CD4-positive, alpha-beta T cell treated with Interleukin-1 beta for 1 hour (primary cell): ENCODE measurements around the gene DLGAP4.
"Not testable (repeated sequence)": the region's sequence is repeated elsewhere in the genome, so short reads cannot be mapped to it uniquely, and the experiment has no call there.

ENCODE experiments used
- DNase-seq, 2 donors: peaks; one replicate each; pipeline ENCODE4 v3.0.0-alpha.2; 2020 to 2022

The DLGAP4 gene

GRCh38 chr20:36460648-36461599, 154.8 kb downstream of the DLGAP4 start:
- peak; percentile 92 to 94 for DNase-seq

GRCh38 chr20:36461600-36462439, 155.7 kb downstream of the DLGAP4 start:
- DNase-seq, result peak; percentile 32 to 44

- peak; percentile 17 to 26 for DNase-seq
Observed at GRCh38 chr20:36462440-36463211, 156.5 kb downstream of the DLGAP4 start.

GRCh38 chr20:36463212-36464061, 157.3 kb downstream of the DLGAP4 start:
- DNase-seq, result no peak

DNA sequence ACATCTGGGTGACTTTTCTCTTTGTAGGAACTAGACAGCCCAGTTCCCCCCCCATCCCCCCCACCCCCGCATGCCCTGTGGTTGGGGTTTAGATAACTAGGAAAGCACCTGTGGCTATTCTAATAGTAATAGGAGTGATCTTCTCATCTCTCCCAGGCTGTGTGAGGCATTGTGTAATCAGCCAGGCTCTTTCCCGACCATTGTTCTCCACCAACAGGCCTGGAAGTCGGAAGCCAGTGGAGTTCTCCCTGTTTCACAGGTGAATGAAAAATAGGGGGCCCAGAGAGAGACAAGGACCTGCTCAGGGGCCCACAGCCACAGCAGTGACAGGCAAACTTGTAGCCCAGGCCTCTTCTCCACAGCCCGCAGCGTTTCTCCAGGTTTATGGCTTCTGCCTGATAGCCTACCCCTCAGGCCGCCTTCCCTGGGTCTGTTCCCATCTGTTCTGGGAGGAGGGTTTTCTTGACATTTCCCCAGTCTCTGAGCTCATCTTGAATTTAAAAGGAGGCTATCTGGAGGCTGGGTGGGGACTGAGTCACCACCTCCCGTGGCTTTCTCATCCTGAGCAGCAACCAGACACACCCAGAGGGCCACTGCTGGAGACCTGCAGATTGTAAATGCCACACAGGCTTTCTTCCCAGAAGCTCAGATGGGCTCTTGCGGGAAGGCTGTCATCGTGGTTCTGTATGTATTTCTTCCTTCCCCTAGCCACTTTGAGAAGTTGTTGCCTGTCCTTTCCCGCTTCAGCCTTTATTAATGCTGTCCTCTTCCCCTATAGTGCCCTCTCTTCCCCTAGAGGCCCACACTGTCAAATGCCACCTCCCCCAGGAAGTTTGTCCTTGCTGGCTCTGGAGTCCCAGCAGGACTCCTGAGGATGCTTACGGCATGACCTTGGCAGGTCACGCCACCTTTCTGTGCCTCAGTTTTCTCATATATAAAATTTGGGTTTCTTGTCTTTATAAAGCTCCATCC, 159.3 kb downstream of the DLGAP4 start:
- DNase-seq, result peak in 1 of 2 donors; percentile 24

DNA sequence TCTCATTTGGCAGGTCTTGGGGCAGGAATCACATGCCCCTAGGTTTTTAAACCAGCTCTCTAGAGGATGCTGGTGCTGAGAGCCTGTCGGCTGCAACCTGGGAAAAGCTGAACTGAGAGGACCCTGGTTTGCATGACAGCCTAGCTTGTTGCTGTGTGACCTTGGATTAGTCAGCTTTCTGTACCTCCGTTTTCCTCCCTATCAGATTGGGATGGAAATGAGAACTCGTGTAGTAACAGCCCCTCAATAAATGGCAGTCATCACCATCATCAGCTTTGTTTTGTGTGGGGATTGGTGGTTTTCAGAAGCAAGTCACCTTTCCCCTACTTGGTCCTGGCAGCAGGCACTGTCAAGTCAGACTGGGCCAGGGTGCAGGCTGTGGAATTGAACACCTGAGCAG, 159.9 kb downstream of the DLGAP4 start:
- DNase-seq, result no peak

GRCh38 chr20:36467076-36467999, 161.2 kb downstream of the DLGAP4 start:
- peak; percentile 47 to 56 for DNase-seq

DNA sequence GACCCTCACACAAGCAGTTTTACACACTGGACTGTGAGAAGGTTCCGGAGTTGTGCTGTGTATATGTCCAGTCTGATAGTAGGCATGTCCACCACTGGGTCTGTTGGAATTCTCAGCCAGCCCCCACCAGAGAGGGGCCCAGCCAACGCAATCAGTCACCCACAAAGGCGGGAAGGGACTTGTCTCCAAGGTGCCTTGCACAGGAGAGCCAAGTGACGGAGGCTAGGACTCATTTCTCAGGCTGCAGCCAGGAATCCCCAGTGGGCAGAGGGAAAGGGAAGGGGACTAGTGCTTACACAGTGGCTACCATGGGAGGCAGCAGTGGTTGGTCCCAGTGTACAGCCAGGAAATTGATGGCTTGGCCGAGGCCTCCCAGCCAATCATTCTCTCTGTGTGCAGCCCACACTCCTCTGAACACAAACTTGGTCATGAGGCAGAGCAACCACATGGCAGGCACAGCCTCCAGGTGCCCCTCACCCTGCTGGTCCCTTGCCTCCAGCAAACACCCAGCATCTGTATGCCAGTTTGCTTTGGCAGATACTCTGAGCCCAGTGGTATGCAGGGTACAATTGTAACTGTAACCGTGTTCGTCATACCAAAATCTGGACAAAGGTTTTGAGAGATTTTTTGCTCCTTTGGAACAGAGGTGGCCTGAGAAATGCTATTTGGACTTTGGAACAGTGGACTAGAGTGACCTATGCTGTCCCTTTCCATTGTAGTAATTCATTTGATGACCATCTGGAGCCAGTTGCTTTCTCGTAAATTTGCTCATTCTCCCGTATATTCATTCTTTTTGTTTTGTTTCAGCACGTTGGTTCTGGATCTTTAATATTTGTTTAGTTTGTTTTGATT, 162.2 kb downstream of the DLGAP4 start:
- DNase-seq, result no peak

DNA sequence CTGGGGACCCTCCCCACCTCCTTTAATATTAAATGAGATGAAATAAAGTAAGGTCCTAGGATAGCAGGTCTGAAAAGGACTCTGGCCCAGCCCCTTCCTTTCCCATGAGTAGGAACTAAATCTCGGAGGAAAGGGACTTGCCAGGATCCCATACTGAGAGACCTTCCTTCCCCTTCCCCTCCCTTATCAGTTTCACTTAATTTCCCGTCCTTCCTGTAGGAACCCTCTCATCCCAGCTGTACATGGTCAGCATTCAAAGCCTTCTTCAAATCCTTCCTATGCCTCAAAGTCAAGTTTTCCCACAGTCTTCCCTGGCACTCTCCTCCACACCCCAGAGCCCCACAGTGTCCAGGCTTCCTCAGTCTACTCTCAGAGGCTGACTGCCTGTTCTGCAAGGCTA, 163.8 kb downstream of the DLGAP4 start:
- DNase-seq, result no peak

DNA sequence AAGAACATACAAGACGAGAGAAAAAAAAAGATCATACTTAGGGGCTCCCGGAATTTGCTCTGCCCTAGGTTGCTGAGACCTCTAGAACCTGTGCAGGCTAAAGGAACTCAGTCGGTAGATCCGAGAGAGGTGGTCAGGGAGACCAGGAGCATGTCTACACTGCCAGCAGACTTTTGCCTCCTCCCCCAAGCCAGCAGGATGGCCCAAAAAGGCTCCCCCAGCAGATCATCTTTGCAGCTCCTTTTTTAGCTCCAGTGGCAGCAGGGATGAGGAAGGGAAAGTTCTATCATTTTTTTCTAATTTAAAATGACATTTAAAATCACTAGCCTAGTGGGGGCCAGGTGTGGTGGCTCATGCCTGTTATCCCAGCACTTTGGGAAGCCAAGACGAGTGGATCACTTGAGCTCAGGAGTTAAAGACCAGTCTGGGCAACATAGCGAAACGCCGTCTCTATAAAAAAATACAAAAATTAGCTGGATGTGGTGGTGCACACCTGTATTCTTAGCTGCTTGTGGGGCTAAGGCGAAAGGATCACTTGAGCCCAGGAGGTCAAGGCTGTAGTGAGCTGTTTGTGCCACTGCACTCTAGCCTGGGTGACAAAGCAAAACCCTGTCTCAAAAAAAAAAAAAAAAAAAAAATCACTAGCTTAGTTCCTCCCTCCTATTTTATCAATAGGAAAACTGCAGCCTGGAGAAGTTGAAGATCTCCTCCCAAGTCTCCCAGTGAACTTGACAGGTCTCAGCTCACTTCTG, 165.9 kb downstream of the DLGAP4 start:
- DNase-seq, result no peak

DNA sequence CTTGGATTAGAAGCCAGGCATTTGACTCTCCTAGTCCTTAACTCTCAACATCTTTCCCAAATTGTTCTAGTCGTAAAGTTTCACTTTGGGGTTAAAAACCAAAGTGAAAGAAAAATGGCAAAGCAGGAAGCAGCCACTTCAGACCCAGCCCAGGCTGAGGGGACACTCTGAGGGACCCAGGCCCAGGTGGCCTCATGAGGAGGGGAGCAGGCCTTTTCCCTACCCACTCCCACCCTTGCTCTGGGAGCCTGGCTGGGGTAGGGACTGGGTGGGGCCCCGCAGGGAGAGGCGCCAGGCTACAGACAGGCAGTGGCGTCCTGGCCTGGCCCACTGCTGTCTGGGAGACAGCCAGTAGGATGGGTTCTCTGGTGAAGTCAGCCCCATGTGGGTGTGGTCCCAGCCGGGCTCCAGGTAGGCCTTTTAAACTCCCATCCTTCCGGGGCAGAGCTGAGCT, 166.5 kb downstream of the DLGAP4 start:
- peak in 1 of 2 donors; percentile 13 for DNase-seq

GRCh38 chr20:36473164-36473563, 167.0 kb downstream of the DLGAP4 start:
- no peak for DNase-seq

DNA sequence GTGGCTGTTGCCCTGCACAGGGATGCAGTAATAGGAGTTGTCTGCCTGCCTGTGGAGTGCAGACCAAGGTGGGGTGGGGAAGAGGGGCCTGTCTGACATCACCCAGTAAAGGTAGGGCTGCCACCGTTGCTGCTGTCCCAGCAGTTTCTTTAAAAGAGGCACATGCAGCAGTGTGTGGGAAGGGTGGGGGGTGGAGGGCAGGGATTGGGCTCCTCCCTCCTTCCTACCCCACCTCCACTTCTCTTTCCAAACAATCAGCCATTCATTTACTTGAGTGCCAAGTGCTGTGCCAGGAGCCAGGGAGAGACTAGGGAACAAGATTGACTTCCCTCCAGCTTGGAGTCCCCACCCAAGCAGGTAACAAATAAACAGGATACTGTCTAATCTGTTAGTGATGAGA, 168.4 kb downstream of the DLGAP4 start:
- DNase-seq, result no peak

DNA sequence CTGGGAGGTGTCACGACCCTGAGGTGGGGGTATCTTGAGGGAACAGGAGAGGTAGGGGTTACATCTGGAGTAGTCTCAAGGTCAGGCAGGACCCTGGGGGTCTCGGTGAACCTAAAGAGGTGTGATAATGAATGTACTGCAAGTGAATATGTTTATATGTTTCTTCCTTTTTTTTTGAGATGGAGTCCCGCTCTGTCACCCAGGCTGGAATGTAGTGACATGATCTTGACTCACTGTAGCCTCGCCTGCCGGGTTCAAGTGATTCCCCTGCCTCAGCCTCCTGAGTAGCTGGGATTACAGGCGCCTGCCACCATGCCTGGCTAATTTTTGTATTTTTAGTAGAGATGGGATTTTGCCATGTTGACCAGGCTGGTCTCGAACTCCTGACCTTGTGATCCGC, 168.9 kb downstream of the DLGAP4 start:
- not testable (repeated sequence) for DNase-seq

DNA sequence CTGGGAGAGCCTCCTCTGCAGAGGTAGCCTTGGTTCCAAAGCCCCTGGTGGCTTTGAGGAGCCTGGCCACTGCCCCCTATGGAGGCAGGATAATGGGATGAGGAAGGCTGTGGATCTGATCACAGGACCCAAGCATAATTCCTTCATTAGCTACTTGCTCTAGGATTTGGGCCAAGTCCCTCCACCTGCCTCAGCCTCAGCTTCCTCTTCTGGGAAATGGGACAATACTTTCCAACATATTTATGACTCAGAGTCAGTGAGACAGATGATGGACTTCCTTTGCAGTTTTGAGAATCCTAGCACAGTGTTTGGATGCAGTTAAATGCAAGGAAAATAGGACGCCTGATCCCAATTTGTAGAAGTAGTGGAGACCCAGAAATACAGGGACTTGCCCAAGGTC, 171.3 kb downstream of the DLGAP4 start:
- DNase-seq, result no peak

GRCh38 chr20:36478137-36478905, 172.2 kb downstream of the DLGAP4 start:
- no peak for DNase-seq

- no peak for DNase-seq
Observed at GRCh38 chr20:36479938-36480337, 173.8 kb downstream of the DLGAP4 start.
